ENCODE measurements around the gene PANK4.

The PANK4 gene

DNA sequence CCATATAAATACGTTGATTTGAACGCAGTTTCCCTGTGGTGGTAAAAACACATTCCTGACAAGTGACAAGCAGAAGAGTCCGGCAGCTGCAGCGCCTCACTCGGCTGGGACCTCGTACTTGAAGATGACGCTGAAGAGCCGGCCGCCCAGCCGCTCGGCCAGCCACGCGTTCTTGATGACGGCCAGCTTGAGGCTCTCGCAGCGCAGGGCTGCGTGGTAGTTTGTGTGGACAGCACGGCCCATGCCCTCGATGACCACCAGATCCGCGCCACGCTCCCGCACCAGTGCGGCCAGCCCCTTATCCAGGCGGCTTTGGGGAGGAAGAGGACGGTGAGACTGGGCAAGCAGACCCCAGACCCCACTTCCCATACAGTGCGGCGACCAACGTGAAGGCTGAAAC, 17.6 kb downstream of the PANK4 start (continued):
- TF ChIP-seq, protein P1, sequence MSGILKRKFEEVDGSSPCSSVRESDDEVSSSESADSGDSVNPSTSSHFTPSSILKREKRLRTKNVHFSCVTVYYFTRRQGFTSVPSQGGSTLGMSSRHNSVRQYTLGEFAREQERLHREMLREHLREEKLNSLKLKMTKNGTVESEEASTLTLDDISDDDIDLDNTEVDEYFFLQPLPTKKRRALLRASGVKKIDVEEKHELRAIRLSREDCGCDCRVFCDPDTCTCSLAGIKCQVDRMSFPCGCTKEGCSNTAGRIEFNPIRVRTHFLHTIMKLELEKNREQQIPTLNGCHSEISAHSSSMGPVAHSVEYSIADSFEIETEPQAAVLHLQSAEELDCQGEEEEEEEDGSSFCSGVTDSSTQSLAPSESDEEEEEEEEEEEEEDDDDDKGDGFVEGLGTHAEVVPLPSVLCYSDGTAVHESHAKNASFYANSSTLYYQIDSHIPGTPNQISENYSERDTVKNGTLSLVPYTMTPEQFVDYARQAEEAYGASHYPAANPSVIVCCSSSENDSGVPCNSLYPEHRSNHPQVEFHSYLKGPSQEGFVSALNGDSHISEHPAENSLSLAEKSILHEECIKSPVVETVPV (CRISPR knock-in tag; IDR thresholded peaks at IDR 0.05): no peak

- no peak for ATAC-seq
- TF ChIP-seq SNAI2 (CRISPR knock-in tag; IDR thresholded peaks at IDR 0.05) (no peak), OSR1 (CRISPR knock-in tag; IDR thresholded peaks at IDR 0.05) (no peak)
Measured at GRCh38 chr1:2508180-2508579, 18.2 kb downstream of the PANK4 start.

DNA sequence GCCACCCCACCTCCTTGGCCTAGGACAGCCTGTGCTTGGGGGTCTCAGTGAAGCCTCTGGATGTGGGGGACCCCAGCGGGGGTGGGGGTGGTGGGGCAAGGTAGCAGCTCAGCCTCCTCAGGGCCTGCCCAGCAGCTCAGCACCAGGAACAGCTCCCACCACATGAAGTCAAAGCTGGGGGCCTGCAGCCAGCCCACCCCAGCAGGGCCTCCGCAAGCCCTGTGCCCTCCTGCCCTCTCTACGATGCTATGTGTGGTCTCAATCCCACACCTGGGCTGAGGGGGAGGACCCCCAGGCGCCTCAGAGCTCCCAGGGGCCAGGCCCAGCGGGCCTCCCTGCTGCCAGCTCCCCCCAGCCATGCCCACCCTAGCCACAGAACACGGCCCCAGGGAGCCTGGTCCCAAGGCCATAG, 18.6 kb downstream of the PANK4 start:
- no peak for TF ChIP-seq CREB5 (CRISPR knock-in tag; IDR thresholded peaks at IDR 0.05; ENCODE audit: low read depth)
- TF ChIP-seq, protein P2, sequence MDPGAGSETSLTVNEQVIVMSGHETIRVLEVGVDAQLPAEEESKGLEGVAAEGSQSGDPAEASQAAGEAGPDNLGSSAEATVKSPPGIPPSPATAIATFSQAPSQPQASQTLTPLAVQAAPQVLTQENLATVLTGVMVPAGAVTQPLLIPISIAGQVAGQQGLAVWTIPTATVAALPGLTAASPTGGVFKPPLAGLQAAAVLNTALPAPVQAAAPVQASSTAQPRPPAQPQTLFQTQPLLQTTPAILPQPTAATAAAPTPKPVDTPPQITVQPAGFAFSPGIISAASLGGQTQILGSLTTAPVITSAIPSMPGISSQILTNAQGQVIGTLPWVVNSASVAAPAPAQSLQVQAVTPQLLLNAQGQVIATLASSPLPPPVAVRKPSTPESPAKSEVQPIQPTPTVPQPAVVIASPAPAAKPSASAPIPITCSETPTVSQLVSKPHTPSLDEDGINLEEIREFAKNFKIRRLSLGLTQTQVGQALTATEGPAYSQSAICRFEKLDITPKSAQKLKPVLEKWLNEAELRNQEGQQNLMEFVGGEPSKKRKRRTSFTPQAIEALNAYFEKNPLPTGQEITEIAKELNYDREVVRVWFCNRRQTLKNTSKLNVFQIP (CRISPR knock-in tag; IDR thresholded peaks at IDR 0.05; ENCODE audit: borderline replicate concordance, low read depth): no peak
- TF ChIP-seq RARB (CRISPR knock-in tag; IDR thresholded peaks at IDR 0.05): no peak
- TF ChIP-seq ZNF8 (CRISPR knock-in tag; IDR thresholded peaks at IDR 0.05): no peak
- no peak for TF ChIP-seq PATZ1 (CRISPR knock-in tag; IDR thresholded peaks at IDR 0.05; ENCODE audit: borderline replicate concordance)
- no peak for TF ChIP-seq CSDC2 (CRISPR knock-in tag; IDR thresholded peaks at IDR 0.05)
- no peak for TF ChIP-seq OSR1 (CRISPR knock-in tag; IDR thresholded peaks at IDR 0.05)
- no peak for TF ChIP-seq SNAI2 (CRISPR knock-in tag; IDR thresholded peaks at IDR 0.05)
- no peak for TF ChIP-seq GLIS3 (CRISPR knock-in tag; IDR thresholded peaks at IDR 0.05)
- TF ChIP-seq ZNF70 (CRISPR knock-in tag; IDR thresholded peaks at IDR 0.05): no peak
- TF ChIP-seq, protein P1 (CRISPR knock-in tag; IDR thresholded peaks at IDR 0.05): no peak
- no peak for TF ChIP-seq ESRRG (CRISPR knock-in tag; IDR thresholded peaks at IDR 0.05)
- TF ChIP-seq TSHZ2 (CRISPR knock-in tag; IDR thresholded peaks at IDR 0.05): no peak
- no peak for TF ChIP-seq ZC3H10 (CRISPR knock-in tag; IDR thresholded peaks at IDR 0.05)
- TF ChIP-seq TCF4 (CRISPR knock-in tag; IDR thresholded peaks at IDR 0.05; ENCODE audit: borderline replicate concordance): no peak
- TF ChIP-seq PPARA (CRISPR knock-in tag; IDR thresholded peaks at IDR 0.05; ENCODE audit: borderline replicate concordance): no peak
- ATAC-seq: no peak

GRCh38 chr1:2506901-2507565, 19.4 kb downstream of the PANK4 start:
- peak; percentile 3; the same call in 1 of the 3 replicates for ATAC-seq
- TF ChIP-seq PPARA (CRISPR knock-in tag; IDR thresholded peaks at IDR 0.05; ENCODE audit: borderline replicate concordance): no peak
- TF ChIP-seq ESRRG (CRISPR knock-in tag; IDR thresholded peaks at IDR 0.05): no peak
- TF ChIP-seq ZNF565 (CRISPR knock-in tag; conservative IDR thresholded peaks at IDR 0.05; ENCODE audit: low read depth): no peak
- TF ChIP-seq TSHZ2 (CRISPR knock-in tag; IDR thresholded peaks at IDR 0.05): no peak
- TF ChIP-seq OSR1 (CRISPR knock-in tag; IDR thresholded peaks at IDR 0.05): no peak
- TF ChIP-seq ZNF70 (CRISPR knock-in tag; IDR thresholded peaks at IDR 0.05): no peak
- TF ChIP-seq, protein P2 (CRISPR knock-in tag; IDR thresholded peaks at IDR 0.05; ENCODE audit: borderline replicate concordance, low read depth): no peak
- TF ChIP-seq ARNTL (CRISPR knock-in tag; IDR thresholded peaks at IDR 0.05; ENCODE audit: borderline replicate concordance, low read depth): no peak
- TF ChIP-seq RARB (CRISPR knock-in tag; IDR thresholded peaks at IDR 0.05): no peak
- no peak for TF ChIP-seq BACH2 (CRISPR knock-in tag; IDR thresholded peaks at IDR 0.05; ENCODE audit: borderline replicate concordance)
- no peak for TF ChIP-seq TCF4 (CRISPR knock-in tag; IDR thresholded peaks at IDR 0.05; ENCODE audit: borderline replicate concordance)

All from SK-N-SH treated with all-trans-retinoic acid at 6 μM for 48 hours (cell line).